Hypothalamus (tissue), 51 donors: Measurements from ENCODE around the gene FOXP1.

ENCODE experiments used
- DNase-seq, 51 donors: peaks; one replicate each; lab custom pipeline; 2025; lab: John Stamatoyannopoulos, UW

FOXP1 gene

DNA sequence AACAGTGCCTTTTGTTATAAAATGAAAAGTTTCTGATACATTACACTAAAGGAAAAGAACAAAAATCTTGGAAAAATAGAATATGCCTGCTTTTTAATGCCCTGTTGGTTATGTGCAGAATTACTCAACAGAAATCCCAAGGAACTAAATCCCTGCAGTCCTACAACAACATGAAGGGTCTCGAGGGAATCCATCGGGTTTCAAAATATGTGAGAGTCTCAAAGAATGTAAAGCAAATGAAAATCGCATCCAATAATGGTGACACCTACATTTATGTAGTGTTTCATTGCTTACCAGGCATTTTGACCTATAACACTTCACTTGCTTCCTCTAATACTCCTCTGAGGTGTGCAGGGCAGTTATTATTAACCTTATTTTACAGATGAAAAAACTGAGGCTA, 411.3 kb downstream of the FOXP1 start:
- no peak for DNase-seq

GRCh38 chr3:71171247-71171646, 412.3 kb downstream of the FOXP1 start:
- no peak for DNase-seq

DNA sequence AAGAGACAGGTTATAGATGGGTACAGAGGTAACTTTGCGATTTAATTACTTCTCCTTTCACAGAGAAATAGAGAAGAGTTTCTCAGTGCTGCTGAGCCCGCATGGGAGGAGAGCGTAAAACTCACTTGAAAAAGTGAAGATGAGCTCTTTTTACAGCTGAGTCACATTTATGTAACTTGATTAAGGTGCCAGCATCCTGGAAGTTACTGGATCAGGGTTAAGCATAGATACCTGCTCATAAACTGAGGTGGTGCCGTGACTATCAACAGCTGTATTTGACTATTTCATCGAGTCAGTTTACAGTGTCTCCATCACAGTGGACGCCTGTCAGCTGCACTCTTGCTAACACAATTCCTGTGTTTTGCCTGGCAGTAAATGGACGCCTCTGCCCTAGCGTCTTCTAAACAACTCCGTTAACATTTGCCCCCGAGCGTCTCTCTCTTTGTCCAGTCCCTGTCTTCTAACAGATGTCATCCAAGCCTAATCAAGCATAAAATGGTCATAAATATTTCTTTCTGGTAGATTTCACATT, 414.6 kb downstream of the FOXP1 start:
- DNase-seq, result peak in 5 of 51 donors; percentile 1 to 17 (median 3)

- no peak for DNase-seq
Measured at GRCh38 chr3:71168121-71168721, 415.3 kb downstream of the FOXP1 start.

DNA sequence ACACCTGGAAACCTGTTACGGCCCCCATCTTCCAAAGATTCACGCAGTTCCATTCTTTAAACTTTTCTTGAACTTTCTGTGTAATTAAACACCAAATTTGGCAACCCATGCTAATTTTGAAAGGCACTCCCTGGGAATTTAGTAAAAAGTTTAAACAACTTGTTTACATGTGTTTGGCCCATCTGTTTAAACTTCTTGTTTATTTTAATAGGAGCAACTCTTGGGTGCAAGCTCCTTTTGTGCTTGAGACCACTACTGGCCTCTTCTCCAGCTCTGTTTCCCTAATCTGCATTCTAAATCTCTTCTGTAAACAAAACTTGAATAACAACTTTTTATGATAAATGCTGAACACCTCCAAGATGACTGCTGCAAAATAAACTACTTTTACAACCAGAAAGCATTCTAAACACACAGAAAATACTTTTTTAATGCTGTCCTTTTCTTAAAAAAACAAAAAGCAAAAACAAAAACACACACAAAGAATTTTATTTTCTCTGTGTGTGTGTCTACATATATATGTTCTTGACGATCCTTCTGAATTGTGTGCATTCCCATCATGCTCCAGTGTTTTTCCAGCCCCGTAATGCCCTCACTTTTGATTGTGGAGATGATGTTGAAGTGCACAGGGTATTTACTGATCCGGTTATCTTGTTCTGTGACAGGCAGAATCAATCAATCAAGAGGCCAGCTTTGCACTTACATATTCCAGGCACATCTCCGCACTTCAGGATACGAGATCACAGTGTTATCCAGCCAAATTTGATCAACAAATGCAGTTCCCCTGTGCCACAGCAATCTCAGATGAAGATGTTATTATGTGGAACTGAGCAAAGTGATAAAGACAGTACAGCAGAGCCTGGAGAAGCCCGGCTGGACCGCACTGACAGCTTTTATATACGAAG, 416.9 kb downstream of the FOXP1 start:
- no peak for DNase-seq

DNA sequence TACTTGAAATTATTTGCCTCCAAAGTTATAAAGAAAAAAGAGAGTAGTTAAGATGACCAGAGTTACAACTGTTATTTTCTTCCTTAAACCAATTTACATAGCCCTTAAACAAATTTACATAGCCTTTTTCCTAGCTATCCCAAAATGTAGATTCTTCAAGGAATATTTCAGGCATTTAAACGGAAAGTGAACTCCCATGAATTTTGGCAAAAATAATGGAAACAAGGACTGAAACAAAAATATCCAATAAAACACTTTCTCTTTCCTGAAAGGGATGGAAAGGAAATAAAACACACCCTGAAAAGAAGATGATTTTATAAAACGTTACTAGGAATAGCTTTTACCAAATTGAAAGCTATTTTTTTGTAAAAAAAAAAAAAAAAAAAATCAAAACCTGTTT, 418.6 kb downstream of the FOXP1 start:
- DNase-seq, result no peak

GRCh38 chr3:71163198-71163918, 420.2 kb downstream of the FOXP1 start:
- DNase-seq, result no peak

DNA sequence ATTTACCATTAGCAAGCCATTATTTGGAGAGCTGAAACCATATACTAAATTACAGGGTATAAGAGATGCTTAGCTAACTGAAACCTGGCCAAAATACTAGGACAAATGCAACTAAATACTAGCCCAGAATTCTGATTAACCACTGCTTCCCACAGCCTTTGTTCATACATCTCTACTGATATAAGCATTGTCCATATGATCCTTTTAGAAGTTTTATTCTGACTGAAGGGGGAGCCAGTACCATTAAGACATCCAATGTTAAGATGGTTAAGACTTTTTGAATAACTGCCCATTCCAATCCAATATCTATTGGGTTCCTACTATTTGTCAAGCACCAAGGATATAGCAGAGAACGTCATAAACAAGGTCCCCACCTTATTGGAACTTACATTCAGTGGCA, 421.3 kb downstream of the FOXP1 start:
- no peak for DNase-seq

GRCh38 chr3:71160785-71161546, 422.6 kb downstream of the FOXP1 start:
- DNase-seq, result no peak

GRCh38 chr3:71156062-71156665, 427.4 kb downstream of the FOXP1 start:
- DNase-seq, result no peak

- DNase-seq, result no peak
Measured at GRCh38 chr3:71154846-71155245, 428.7 kb downstream of the FOXP1 start.

DNA sequence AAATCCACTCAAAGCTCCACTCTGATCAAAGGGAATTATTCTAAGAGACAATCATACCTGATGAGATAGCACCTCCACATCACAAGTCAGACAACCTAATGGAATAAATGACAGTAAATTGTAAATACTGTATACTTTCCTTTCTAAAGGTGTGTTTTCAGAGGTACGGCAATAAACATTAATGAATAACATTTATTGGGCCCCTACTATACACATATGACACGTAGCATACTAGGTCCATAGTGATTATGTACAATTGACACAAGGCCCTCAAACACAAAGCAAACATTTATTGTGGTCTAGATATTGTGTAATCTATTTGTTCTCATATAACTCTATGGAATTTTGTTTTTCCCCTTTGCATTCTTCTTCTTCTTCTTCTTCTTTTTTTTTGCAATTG, 429.8 kb downstream of the FOXP1 start:
- no peak for DNase-seq

DNA sequence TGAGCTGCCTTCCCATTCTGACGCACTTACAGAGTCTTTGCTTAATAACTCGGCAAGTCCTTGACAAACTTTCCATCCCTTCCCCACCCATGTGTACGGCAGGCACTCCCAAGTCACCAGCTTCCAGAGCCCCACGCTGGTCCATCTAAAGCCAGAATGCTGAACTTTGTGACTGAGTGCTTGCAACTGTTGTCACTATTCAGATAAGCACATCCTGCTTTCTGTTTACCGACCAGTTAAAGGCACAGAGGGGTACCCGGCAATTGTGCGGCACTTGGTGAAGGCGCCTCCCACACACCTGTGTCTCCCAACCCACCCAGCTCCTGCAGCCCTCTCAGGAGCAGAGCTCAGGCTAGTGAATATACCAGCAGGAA, 430.6 kb downstream of the FOXP1 start:
- no peak for DNase-seq

DNA sequence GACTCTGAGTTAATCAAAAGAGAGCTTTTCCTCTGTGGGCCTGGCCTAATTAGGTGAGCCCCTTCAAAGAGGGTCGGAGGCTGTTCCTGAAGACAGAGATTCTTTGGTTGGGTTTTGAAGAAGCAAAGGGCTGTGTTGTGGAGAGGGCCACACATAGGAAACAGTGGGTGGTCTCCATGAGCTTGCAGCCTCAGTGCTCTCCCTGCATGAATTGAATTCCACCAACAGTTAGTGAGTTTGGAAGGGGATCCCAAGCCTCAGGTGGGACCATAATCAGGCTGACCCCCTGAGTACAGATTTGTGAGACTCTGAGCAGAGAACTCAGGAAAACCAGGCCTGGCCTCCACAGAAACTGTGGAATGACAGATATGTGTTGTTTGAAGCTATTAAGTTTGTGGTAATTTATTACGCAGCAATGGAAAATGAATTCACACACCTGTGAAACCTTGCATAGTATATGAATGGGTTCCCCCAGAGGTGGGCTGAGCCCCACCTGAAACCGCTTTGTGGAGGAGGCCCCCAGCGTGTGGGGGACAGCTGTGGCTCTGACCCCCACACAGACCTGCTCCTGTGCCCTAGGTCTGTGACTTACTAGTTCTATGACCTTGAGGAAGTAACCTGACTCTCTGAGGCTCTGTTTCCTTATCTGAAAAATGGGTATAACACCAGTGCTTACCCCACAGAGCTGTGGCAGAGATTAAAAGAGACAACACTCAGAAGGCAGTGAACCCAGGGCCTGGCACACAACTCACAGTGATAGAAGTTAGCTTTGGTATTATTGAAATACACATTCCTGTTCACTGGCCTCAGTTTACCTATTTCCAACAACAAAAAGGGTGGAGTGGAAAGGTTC, 431.3 kb downstream of the FOXP1 start:
- DNase-seq, result no peak

DNA sequence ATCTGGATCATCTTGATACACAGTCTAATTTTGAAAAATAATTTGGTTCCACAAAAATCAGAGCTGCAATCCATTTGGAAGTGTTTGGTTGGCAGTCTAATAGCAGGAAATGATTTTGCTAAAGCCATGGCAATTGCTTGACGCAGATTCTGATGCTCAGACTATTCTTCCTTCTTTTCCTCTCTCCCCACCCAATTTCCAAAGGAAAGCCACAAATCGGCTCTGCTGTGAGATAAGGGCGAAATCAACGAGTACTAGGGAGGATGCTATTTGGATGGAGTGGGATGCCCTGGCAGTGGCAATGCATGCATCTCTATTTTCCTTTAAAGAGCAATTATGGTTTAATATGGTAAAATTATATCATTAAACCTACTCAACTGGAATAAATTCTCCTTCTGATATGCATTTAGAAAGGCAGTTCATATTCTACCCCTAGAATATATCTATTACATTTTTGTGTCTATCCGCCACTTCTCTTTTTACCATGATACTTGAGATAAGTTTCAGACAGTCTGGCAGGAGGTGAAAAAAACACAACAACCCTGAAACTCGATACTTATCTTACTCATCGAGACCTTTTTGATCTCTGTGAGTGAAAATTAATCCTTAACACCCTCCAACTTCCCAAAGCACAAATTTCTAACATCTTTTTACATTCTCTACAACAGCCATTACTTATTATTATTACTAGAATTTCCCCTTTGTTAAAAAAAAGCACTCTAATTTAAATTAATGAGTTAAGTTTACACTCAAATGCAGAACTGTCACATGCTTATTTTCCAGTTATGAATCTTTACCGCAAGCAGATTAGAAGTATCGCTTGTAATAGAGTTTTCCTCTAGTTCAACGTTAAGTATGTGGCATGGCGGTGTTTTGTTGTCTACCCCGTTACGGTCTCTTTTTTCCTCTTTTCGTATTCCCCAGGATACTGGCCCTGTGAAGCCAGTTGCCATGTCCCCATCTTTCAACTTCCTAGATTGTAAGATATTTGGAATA, 433.3 kb downstream of the FOXP1 start:
- DNase-seq, result no peak

DNA sequence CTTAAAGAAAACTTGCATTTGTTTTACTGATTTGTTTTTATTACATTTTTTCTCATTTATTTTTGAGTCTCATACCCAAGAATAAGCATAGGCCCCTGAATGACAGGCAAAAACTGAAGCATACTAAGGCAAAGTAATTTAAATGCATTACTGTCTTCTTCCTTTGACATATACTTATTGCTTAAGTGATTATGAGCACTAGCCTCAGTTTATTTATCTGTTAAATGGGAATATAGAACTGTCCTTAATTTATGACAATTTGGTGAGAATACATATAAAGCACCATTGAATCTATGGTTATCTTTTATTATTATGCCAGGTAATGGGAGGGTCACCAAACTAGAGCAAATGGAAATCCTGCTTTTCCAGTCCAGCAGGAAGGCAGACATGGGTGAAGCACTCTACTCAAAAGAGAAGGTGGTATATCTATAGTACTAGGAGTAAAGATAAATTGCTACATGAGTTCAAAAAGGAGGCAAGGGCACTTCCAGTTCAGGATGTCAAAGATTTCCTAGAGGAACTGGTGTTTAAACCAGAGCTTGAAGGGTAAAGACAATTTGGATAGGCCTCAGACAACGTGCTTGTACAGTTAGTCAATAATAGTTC, 435.0 kb downstream of the FOXP1 start:
- no peak for DNase-seq

- DNase-seq, result no peak
Measured at GRCh38 chr3:71146673-71147072, 436.9 kb downstream of the FOXP1 start.

DNA sequence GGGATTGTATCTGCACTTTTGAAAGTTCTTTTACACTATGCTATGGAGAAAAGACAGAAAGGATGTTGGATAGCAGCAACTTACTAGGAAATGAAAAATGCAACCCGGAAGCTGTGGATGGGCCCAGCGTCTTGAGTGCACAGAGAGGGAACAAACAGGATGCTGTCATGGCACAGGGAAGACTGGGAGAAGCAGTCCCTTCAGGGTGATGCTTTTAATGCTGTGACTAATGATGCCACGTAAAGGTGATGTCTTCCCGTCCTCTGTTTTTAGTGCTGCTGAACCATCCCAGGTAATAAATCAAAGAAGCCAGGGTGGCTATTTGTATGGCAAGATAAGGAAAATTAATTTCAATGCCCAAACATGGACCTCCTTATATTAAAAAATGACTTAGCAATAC, 437.6 kb downstream of the FOXP1 start:
- no peak for DNase-seq
